GM21576 (cell line): Measurements from ENCODE around the gene STAC2.
"Not testable (repeated sequence)": the region's sequence is repeated elsewhere in the genome, so short reads cannot be mapped to it uniquely, and the experiment has no call there.

Experiments
- ATAC-seq: cut with Tn5 transposase; IDR thresholded peaks from one replicate; pipeline ENCODE4 v1.9.1; 2021; ENCODE audit warnings: mild to moderate bottlenecking, moderate library complexity; ENCODE audit not compliant: unreplicated experiment

STAC2 gene, protein sequence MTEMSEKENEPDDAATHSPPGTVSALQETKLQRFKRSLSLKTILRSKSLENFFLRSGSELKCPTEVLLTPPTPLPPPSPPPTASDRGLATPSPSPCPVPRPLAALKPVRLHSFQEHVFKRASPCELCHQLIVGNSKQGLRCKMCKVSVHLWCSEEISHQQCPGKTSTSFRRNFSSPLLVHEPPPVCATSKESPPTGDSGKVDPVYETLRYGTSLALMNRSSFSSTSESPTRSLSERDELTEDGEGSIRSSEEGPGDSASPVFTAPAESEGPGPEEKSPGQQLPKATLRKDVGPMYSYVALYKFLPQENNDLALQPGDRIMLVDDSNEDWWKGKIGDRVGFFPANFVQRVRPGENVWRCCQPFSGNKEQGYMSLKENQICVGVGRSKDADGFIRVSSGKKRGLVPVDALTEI

DNA sequence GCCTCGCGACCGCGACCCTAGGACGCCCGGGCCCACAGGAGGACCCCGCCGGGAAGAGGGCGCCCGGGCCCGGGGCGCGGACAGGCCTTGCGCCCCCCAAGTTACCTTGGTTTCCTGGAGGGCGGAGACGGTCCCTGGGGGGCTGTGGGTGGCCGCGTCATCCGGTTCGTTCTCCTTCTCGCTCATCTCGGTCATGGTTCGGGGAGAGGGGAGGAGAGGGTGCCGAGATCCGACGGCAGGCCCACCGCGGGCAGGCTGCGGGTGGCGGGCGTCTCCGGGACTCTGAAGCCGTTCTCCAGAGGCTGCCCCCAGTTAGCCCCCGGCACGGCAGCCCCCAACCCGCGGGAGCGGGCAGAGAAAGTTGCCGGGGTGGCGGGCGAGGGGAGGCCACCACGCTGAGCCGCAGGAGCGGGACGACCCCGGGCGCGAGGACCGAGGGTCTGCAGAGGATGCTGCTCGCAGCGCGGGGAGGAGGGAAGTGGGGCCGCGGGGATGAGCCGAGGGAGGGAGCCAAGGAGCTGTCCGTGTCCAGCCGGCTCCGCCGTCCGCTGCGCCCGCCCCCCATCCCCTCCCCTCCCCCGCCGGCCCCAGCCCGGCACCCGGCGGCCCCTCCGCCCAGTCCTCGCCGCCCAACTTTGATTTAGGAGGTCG is at the start of gene STAC2:
TSS of gene STAC2 (minus strand) at position 638 of the 651 bp plus-strand sequence. CDS start at position 195, 443 bp downstream.
- no peak for ATAC-seq

DNA sequence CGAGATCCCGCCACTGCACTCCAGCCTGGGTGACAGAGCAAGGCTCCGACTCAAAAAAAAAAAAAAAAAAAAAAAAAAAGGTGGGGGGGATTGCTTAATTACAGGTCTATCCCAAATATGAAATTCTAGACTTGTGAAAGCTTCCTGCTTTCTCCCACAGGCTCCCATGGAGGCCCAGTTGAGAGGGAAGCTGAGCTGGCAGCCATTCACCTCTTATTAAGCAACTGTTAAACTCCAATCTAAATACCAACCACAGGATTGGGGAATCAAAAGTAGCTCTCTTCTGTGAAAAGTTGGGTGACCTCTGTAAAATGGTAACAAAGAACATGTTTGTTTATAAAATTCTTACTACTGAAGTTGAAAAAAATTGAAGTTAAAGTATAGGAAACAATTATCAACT is 45.8 kb upstream of the STAC2 start:
- ATAC-seq = no peak

DNA sequence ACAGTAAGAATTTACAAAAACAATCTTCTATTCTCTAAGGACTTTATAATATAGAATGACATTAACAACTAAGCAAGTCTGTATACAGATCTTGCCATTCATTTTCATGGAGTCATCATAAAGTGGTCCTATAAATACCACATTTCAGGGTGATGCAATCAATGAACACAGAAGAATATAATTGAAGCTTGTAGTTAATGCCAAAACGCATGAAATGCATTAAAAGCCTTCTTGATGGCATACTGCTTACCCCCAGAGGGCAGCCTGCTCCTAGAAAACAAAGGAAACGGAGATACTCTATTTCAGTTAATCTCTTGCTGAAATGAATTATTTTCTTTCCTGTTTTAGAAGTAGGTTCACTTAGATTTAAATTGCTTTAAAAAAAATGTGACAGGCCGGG is 45.2 kb upstream of the STAC2 start:
- no peak for ATAC-seq

DNA sequence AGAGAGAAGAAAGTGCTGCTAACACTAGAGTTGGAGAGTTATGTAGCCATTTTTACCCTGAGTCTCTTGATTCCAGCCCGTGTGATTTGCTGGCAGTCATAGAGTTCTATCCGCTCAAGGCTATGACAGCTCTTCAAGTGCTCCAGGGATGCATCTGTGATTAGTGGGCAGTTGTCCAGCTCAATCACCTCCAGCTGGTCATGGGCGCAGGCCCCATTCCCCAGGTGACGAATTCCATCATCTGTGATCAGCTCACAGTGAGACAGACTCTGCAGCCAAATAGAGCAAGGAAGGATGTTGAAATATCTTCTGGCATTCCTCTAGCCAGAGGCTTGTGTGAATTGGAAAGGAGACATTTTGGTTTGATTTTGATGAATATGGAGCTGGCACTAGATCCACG is 38.4 kb upstream of the STAC2 start:
- no peak for ATAC-seq

DNA sequence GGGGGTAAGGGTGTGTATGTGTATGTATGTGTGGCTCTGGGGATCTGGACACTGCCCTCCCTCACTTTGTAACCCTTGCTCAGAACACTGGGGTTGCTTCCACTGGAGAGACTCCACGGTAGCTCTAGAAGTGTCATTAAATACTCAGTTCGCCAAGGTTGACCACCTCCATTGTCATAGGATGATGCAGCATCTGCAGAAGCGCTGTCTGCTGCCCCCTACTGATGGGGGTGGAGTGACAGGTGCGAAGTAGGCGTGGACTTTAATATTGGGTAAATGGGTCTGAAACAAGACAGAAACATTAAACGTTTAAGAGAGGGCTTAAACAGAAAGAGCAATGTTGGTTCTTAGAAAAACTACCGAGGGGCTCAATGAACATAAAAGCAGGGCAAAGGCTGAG is 35.5 kb upstream of the STAC2 start:
- ATAC-seq = no peak

DNA sequence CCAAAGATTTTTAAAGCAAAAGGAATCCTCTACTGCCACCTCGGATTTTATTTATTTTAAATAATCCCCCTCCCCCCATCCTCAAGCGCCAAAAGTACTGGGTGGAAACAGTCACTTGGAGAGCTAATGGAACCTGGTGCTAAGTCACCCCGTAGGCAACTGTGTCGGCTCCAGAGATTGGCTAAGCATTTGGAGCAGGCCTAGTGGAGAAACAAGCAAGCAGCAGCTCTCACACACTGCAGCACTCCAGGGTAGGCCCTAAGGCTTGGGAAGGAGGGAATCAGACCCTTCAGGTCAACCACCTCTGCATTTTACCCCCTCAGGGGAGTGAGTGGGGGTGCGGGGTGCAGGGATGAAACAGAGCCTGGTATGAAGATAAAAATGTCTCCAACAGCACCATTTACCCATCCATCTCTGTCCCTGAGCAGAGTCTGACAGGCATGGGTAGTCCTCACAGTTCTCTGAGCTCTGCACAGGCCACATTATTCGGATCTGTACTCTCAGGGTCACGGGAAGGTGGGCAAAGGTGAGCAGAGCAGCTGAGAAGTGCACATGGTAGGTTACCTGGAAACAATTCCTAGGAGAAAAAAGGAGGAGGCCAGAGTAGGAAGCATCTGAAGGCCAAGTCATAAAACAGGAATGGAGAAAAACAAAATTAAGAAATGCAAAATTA is 27.2 kb upstream of the STAC2 start:
- no peak for ATAC-seq

DNA sequence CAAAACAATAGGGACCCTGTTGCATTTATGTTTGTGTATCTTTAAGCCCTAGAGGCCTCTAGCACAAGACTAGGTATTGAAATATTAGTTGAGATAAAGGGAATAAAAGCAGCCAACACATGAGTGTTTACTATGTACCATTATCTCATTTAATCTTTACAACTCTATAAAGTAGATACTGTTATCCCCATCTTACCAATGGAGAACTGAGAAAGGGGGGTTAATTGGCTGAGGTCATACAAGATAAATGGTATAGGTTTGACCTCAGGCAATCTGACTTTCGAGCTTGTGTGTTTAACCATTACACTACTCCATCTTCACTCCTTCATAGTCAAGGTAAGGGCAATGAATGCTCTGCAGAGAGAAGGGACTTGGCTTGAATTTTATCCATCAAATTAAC is 26.3 kb upstream of the STAC2 start:
- no peak for ATAC-seq

DNA sequence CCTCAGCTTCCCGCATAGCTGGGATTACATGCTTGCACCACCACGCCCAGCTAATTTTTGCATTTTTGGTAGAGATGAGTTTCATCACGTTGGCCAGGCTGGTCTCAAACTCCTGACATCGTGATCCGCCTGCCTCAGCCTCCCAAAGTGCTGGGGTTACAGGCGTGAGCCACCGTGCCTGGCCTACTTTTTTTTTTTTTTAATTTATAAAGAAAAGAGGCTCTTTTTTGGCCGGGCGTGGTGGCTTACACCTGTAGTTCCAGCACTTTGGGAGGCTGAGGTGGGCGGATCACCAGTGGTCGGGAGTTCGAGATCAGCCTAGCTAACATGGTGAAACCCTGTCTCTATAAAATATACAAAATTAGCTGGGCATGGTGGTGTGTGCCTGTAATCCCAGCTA is 24.3 kb upstream of the STAC2 start:
- ATAC-seq = not testable (repeated sequence)

DNA sequence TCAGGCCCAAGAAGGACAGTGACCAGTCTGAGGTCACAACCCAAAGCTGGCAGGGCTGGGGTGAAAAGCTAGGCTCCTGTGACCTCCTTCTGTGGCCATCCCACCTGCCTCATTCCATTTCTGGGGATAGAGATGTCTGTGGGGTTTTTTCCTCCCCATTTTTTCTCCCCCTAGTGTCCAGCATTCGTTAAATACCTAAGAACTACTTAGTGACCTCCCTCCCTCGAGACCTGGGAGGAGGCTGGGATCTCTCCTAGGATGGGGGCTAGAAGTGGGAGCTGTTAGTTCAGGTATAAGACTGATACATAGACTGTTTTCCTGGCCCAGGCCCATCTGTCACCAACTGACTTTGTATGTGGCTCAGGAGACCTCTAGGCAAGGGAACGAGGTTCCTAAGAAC is 20.5 kb upstream of the STAC2 start:
- ATAC-seq = no peak

DNA sequence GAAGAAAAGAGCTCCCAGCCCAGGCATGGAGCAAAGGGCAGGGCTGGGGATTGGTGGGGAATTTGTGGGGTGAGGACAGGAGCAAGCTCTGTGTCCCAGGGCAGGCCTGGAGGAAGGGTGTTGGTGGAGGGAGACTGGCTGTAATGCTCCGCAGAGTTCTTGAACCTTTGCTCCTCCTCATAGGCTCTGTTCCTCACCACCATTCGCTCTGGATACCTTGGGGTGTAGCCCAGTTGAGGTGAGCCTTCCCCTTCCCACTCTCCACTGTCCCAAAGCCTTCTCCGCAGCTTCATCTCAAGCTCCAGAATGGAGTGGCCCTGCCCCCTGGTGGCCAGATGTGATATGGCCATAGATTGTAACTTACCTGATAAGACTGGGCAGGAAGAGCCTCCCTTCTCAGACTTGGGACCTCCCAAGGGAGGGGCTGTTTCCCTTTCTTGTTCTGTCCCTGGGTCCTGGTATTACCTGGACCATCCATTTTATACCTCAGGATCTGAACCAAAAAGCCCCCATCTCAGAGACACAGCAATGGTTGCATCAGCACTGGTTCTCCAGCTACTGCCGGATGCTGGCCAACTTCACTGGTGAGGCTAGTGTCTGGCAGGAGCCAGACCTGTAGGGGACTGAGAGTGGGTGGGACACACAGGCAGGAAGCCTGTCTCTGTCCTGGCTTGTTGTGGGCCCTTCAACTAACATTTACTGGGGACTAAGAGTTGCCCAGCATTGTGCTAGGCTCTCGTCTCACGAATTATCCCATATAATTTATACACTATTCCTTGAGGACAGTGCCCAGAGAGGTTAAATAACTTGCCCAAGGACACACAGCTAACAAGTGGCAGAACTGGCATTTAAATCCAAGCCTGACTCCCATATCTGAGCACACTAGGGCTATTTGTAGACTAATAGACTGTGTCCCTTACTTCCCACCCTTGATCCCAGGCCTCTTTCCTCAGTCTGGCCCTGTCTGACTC is 19.1 kb upstream of the STAC2 start:
- no peak for ATAC-seq

DNA sequence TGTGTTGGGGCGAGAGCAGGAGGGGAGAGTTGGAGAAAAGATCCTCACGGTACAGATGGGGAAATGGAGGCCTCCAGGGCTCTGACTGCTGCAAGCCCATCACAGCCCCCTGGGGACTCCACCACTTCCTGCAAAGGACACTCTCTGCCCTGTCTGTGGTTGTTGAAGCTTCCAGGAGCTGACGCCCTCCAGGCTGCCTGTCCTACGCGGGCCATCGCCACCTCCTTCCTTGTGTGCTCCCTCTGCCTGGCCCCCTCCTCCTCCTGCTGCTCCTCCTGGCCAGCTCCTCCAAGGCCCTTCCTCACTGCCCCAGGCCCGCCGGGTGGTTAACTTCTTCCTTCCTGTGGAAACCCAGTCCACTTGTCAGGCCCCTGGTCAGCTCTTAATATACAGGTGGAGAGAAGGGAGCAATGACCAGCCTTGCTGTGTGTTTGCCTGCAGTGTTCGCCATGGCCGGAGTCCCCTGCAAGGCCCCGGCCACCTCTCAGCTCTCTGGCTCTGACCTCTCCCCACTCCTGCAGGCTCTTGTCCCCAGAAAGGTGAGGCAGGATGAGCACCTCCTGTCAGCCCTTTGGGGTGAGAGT is 18.4 kb upstream of the STAC2 start:
- no peak for ATAC-seq

DNA sequence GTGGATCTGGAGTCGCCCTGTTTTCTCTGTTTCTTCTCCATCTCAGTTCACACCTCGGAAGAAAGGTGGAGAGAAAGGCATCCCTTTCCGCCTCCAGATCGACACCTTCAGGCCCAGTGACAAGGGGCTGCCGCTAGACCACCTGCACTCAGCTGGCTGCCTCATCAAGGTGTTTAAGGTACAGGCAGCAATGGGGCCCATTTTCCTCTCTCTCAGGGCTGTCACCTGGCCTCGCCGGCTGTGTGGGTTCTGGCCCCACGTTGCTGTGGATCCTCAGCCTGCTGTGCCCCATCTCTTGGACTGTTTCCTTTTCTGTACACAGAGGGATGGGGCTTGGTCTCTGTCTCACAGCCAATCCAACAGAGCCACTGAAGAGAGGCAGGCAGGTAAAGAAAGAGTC is 17.4 kb upstream of the STAC2 start:
- ATAC-seq = no peak

DNA sequence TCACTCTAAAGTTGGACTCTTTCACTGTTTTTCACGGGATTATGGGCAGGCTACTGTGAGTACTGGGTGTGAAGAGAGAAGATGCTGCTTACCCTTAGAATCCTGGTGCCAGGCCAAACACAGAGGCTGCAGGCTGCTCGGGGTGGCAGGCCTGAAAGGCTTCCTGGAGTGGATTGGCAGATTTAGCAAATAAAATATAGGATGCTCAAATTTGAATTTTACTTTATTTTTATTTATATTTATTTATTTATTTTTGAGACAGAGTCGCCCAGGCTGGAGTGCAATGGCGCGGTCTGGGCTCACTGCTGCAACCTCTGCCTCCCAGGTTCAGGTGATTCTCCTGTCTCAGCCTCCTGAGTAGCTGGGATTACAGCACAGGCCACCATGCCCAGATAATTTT is 14.9 kb upstream of the STAC2 start:
- no peak for ATAC-seq

DNA sequence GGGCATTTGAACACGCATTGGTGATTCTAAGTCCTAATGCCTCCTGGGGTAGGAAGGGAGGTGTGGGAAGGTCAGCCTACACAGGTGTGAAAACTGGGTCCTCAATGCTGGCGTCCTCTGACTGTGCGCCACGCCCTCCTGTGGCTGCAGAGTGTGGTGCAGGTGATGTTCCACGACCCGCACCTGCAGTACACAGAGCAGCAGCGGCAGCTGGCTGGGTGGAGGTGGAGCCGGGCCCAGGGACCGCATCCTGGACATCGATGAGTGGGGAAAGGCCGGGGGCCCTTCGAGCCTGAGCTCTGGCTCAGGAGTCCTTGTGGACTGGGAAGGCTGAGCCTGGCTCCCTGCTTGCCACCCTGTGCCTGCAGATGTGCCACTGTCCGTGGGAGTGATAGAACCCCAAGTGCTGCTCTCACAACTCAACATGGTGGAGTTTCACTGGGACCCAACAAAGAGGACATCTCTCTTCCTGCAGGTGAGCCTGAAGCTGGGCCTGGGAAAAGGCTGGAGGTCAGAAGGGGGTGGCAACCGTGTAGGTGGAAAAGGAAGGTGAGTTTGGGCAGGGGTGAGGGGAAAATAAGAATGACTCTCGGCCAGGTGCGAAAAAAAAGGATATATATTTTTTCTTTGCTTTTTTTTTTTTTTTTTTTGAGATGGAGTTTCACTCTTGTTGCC is 14.0 kb upstream of the STAC2 start:
- no peak for ATAC-seq

DNA sequence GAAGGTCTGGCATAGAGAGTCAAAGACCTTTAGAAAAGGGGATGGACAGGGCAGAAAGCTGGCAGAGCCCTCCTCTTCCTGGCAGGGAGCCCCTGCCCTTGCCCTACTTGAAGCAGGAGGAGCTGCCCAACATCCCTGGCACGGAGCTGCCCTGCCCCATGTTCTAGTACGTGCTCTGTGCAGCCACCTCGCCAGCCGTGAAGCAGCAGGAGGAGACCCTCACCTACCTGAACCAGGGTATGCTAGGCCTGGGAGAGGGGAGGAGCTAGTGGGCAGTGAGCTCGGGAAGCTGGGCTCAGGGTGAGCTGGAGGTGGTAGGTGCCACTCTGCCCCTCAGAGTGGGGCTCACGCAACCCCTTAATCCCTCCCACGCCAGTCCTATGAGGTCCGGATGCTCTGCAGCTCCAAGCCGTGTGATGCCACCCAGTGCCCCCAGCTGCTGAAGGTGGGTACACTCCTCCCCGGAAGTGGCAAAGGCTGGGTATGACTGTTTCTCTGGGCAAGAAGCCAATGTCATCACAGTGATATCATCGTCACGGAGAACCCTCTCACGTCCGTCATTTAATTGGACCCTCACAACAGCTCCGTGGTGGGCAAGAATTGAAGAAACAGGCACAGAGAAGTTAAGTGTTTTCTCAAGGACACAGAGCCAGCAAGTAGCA is 12.7 kb upstream of the STAC2 start:
- no peak for ATAC-seq

DNA sequence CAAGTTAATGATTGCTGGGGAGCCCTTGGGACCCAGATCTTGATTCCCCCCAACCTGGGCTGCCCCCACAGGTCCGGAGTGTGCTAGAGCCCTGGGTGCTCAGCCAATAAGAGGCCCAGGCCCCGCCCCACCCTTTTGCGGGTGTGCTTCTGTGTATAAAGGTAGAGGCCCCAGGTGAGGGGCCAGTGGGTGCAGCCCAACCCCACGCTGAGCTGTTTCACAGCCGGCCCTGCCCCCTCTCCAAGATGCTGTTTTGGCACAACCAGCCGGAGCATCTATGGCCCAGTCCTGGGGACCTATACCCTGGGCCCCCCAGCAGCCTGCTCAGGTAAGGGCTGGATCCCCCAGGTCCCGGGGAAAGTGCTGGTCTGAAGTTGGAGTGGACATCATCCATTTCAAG is 11.8 kb upstream of the STAC2 start:
- ATAC-seq = no peak

DNA sequence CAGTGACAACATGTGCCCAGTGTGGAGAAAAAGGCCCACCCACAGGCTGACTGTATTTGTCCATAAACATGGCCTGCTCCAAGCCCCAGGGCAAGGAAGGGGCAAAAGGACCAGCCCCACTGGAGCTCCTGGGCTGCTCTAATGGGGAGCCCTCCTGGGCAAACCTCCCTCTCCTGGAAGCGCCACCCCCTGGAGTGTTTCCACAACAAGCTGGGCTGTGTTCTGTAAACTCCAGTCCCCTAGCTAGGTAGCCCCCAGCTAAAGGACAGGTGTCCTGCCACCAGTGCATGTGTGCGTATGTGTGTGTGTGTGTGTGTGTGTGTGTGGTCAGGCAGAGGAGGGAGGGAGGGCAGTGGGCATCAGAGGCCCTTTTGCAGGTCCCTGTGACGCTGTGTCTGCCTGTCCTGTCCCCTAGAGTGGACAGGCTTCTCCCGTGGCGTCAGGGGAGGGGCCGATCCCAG is 11.3 kb upstream of the STAC2 start:
- ATAC-seq = no peak

DNA sequence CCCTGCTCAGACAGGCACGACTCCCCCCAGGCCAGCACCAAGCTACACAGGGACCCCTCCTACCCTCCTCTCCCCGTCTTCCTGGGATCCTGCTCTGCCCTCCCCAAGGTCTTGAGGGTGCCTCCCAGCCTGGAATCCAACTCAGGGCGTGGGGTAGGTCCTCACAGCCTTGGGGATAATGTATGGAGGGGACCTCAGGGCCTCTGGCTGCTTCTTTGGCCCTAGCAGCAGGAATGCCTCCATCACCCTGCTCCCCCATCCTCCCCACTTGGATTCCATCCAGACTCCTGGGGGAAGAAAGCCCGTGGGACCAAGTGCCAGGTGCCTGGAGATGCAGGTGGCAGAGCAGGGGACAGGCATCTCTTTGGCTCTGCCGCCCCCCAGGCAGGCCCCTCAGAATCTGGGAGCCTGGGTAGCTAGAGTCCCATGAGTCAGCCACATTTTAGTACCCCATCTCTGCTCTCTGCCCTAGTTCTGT is 10.7 kb upstream of the STAC2 start:
- no peak for ATAC-seq
